Dendritic cell treated with granulocyte-macrophage colony-stimulating factor and Interleukin-4, amounts not matched to agents 40 ng/mL and 50 ng/mL, for 4 days (primary cell): ENCODE data around the gene IMMP2L.
"Not testable (repeated sequence)": the region's sequence is repeated elsewhere in the genome, so short reads cannot be mapped to it uniquely, and the experiment has no call there.

ENCODE experiments used
- H3K27ac Mint-ChIP-seq: one replicate; pipeline ENCODE4 v1.8.0; 2022; ENCODE audit warnings: mild to moderate bottlenecking, mixed read lengths
- H3K27me3 Mint-ChIP-seq: one replicate; pipeline ENCODE4 v1.8.0; 2022; ENCODE audit warnings: mild to moderate bottlenecking, mixed read lengths
- H3K36me3 Mint-ChIP-seq: one replicate; pipeline ENCODE4 v1.8.0; 2022; ENCODE audit warnings: low read depth, mixed read lengths
- H3K4me1 Mint-ChIP-seq: one replicate; pipeline ENCODE4 v1.8.0; 2022; ENCODE audit warnings: low read depth, mixed read lengths
- H3K4me3 Mint-ChIP-seq: one replicate; pipeline ENCODE4 v1.8.0; 2022; ENCODE audit warnings: mild to moderate bottlenecking, moderate library complexity, mixed read lengths
- H3K9me3 Mint-ChIP-seq: one replicate; pipeline ENCODE4 v1.8.0; 2022; ENCODE audit warnings: mixed read lengths
- intact Hi-C: fragments of 100-400 bp; cut with micrococcal nuclease; formaldehyde crosslinking; loops from one replicate; pipeline ENCODE4 v1.15.0; 2022

The IMMP2L gene

DNA sequence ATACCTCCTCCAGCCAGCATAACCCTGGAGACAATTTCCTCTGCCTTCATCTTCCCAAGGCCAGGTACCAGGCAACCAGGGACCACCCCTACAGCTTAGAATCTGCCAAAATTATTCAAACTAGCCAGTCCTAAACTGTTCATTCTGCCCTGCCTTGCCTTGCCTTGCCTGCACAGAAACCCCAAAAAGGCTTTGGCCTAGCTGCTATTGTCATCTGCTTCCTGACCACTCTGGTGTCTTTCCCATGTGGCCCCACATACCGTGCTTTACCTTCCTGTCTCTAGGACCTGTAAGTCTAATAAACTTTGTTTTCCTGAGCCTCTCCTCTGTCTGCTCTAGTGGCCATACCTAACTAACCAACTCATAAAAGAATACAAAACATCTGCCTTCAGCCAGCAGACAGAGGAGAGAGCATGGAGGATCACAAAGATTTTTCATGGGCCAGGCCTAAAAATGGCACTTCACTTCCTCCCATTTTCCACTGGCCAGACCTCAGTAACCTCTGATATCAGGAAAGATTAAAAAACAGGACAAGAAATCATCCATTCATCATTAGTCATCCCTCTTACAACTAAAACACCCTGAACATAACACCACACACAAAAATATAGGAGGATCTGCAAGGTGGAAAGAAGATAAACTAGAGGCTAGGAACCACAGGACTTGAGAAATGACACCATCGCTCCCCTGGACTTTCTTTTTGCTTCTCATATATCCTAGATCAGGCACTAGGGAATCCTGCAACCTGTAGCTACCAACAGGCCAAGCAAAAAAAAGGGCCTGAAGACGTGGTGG lies 51.5 kb downstream of the IMMP2L start:
- Mint-ChIP-seq H3K36me3 (no peaks in the 10 kb centered on the region), H3K27me3 (no peaks in the 10 kb centered on the region), H3K4me3 (no peak overlapping the region), H3K27ac (no peak overlapping the region), H3K9me3 (no peaks in the 10 kb centered on the region), H3K4me1 (no peaks in the 10 kb centered on the region)
- intact Hi-C loops: no loop called here

DNA sequence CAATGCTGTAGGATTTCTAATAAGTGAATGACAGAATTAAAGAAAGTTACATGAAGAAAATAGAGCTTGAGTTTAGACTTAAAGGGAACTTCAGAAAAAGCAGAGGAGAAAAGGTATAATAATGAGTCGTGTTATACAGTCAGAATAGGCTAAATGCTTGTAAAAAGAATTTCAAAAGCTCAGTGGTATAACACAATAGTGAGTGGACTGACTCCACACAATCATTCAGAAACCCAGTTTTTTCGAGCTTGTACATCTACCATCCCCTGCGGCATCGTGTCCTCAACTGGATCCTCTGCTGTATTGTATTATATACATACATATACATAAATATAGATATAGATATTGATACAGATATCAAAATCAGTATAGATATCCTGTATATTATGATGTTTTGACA lies 52.2 kb downstream of the IMMP2L start:
- intact Hi-C loops: no loop called here
- no peaks in the 10 kb centered on the region for H3K36me3 Mint-ChIP-seq
- H3K9me3 Mint-ChIP-seq: no peaks in the 10 kb centered on the region
- H3K27me3 Mint-ChIP-seq: no peaks in the 10 kb centered on the region
- no peak overlapping the region for H3K4me3 Mint-ChIP-seq
- H3K4me1 Mint-ChIP-seq: no peaks in the 10 kb centered on the region
- H3K27ac Mint-ChIP-seq: no peak overlapping the region

GRCh38 chr7:111509288-111509687 lies 53.0 kb downstream of the IMMP2L start:
- Mint-ChIP-seq H3K9me3 (no peaks in the 10 kb centered on the region), H3K4me1 (no peaks in the 10 kb centered on the region), H3K36me3 (no peaks in the 10 kb centered on the region), H3K27me3 (no peaks in the 10 kb centered on the region), H3K4me3 (no peak overlapping the region), H3K27ac (no peak overlapping the region)
- intact Hi-C loops: no loop called here

GRCh38 chr7:111508387-111508786 lies 53.9 kb downstream of the IMMP2L start:
- Mint-ChIP-seq H3K4me3 (no peak overlapping the region), H3K4me1 (no peaks in the 10 kb centered on the region), H3K9me3 (no peaks in the 10 kb centered on the region), H3K36me3 (no peaks in the 10 kb centered on the region), H3K27ac (no peak overlapping the region), H3K27me3 (no peaks in the 10 kb centered on the region)
- intact Hi-C loops: no loop called here

GRCh38 chr7:111505422-111505821 lies 56.9 kb downstream of the IMMP2L start:
- H3K27me3 Mint-ChIP-seq, intact Hi-C loops: not testable (repeated sequence)
- H3K9me3 Mint-ChIP-seq: peaks cover 18% of the 10 kb centered on the region

DNA sequence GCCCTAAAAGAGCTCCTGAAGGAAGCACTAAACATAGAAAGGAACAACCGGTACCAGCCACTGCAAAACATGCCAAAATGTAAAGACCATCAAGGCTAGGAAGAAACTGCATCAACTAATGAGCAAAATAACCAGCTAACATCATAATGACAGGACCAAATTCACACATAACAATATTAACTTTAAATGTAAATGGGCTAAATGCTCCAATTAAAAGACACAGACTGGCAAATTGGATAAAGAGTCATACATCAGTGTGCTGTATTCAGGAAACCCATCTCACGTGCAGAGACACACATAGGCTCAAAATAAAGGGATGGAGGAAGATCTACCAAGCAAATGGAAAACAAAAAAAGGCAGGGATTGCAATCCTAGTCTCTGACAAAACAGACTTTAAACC lies 60.5 kb downstream of the IMMP2L start:
- H3K4me3 Mint-ChIP-seq, H3K27me3 Mint-ChIP-seq, H3K4me1 Mint-ChIP-seq, intact Hi-C loops, H3K36me3 Mint-ChIP-seq, H3K27ac Mint-ChIP-seq: not testable (repeated sequence)
- peaks cover 26% of the 10 kb centered on the region for H3K9me3 Mint-ChIP-seq

More at GRCh38 chr7:111505422-111505821, 56.9 kb downstream of the IMMP2L start:
- H3K4me3 Mint-ChIP-seq, H3K27ac Mint-ChIP-seq, H3K4me1 Mint-ChIP-seq, H3K36me3 Mint-ChIP-seq: not testable (repeated sequence)

GRCh38 chr7:111499027-111499426 lies 63.3 kb downstream of the IMMP2L start:
- Mint-ChIP-seq H3K4me1 (no peaks in the 10 kb centered on the region), H3K27me3 (no peaks in the 10 kb centered on the region), H3K36me3 (no peaks in the 10 kb centered on the region), H3K4me3 (no peak overlapping the region), H3K27ac (no peak overlapping the region), H3K9me3 (peaks cover 26% of the 10 kb centered on the region)
- intact Hi-C loops: no loop called here

DNA sequence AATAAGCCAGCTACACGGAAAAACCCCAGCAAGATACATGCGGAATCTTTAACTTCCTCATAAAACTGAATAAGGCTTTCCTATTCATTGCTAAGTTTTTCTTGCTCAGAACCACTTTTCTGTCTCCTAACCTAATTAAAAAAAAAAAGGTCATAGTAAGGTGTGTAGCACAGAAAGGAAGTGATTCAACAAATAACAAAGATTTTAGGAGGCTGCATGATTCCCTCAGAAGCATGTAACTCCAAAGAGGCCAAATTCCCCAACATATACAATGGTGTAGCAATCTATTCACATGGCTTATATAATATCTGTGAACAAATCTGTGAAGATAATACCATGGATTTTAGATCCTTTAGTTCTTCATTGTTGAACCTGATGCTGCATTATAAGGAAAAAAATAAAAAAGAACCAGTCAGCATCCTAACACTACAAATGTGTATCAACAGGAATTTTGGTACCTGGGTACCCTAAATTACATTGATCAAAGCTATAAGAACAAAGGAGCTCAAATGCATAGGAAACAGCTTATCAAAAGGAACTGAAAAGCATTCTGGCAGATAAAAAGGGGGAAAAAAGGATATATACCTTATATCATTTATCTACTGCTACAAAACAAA lies 63.8 kb downstream of the IMMP2L start:
- intact Hi-C loops: no loop called here
- Mint-ChIP-seq H3K4me1 (no peaks in the 10 kb centered on the region), H3K9me3 (peaks cover 26% of the 10 kb centered on the region)

DNA sequence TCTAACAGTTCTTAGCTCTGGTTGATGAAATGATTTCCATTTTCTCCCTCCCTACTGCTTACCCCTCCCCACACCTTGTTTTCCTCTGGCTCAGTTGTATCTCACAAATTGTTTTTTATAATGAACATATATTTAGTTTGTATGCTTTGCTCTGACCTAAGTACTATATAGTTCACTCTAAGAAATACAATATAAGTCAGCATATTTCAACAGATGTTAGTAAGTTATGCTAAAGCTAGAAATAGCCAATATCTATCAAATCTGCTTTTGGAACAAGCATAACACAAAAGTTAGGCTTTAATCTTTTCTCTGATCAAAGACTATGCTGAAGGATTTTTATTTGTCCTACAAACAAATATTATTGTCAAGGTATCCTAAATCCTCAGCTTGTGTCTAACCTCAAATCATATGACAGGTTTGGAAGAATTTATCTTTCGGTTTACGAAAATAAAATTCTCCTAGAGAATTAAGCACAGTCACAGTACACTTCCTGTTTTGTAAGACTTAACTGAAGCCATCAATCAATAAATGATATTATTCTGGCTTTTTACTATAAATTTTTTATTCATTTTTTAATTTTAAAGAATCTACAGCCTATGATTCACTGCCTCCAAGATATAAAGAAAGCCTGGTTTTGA lies 67.0 kb downstream of the IMMP2L start:
- H3K4me3 Mint-ChIP-seq: no peak overlapping the region
- intact Hi-C loops: no loop called here

More for the DNA sequence above, 63.8 kb downstream of the IMMP2L start:
- H3K4me3 Mint-ChIP-seq: no peak overlapping the region
- no peak overlapping the region for H3K27ac Mint-ChIP-seq
- no peaks in the 10 kb centered on the region for H3K27me3 Mint-ChIP-seq
- no peaks in the 10 kb centered on the region for H3K36me3 Mint-ChIP-seq

DNA sequence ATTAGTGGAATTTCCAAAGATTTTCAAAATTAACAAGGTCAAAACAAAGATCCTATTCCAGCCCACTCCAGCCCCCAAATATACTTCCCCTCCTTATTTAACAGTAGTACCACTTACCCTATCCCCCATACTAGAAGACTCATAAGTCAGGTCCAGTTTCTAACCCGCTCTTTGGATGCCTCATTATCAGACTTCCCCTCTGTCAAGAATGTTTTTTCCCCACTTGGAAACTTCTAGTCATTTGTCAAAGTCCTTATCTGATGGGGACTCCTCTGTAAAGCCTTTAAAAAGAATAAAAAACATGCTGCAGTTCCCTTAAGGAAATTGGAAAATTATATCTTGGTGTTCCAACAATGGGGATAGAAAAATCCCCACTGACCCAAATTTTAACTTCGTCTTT lies 70.1 kb downstream of the IMMP2L start:
- no peaks in the 10 kb centered on the region for H3K9me3 Mint-ChIP-seq
- intact Hi-C loops: no loop called here
- H3K27ac Mint-ChIP-seq: no peak overlapping the region
- no peak overlapping the region for H3K4me3 Mint-ChIP-seq
- no peaks in the 10 kb centered on the region for H3K4me1 Mint-ChIP-seq
- no peaks in the 10 kb centered on the region for H3K36me3 Mint-ChIP-seq
- H3K27me3 Mint-ChIP-seq: no peaks in the 10 kb centered on the region

More for the DNA sequence above, 67.0 kb downstream of the IMMP2L start:
- Mint-ChIP-seq H3K27me3 (no peaks in the 10 kb centered on the region), H3K27ac (no peak overlapping the region), H3K36me3 (no peaks in the 10 kb centered on the region), H3K4me1 (no peaks in the 10 kb centered on the region), H3K9me3 (peaks cover 7% of the 10 kb centered on the region)

DNA sequence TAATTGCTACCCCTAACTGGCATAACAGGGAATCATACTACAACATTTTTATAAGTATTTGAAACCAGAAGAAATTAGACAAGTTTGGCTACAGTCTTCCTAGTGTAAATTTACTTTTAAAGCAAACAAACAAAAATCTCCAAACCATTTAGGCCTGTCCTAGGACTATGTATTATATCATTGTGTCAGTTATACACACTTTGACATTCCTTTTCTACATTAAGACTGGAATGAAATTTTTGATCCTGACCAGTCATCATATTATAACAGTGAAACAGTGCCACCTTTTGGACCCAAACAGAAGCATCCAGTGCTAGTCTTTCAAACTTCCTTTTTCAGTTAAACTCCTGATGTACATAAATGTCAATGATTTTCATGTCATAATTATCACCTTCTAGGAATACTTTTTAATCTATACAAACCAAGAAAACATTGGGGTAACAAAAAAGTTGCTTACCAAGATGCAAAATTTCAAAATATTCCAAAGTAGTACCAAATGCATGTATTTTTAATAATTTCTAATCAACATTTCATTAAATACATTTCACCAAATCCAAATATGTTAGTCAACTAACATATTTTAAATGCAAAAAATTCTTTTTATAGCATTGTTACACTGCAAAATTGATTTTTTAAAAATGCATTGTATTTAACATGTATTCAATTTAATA lies 75.7 kb downstream of the IMMP2L start:
- Mint-ChIP-seq H3K4me3 (no peak overlapping the region), H3K36me3 (no peaks in the 10 kb centered on the region), H3K4me1 (no peaks in the 10 kb centered on the region), H3K9me3 (no peaks in the 10 kb centered on the region), H3K27me3 (no peaks in the 10 kb centered on the region), H3K27ac (no peak overlapping the region)
- intact Hi-C loops: loop anchor here (1.0 to 5.0 kb wide), 2 partner anchors 174 to 396 kb away; no protein-coding TSS in a partner anchor

- Mint-ChIP-seq H3K27me3 (no peaks in the 10 kb centered on the region), H3K4me1 (no peaks in the 10 kb centered on the region), H3K27ac (no peak overlapping the region), H3K9me3 (no peaks in the 10 kb centered on the region), H3K4me3 (no peak overlapping the region), H3K36me3 (no peaks in the 10 kb centered on the region)
- intact Hi-C loops: loop anchor here (1.0 to 5.0 kb wide), 2 partner anchors 174 to 396 kb away; no protein-coding TSS in a partner anchor
Measured at GRCh38 chr7:111485701-111486380, 76.5 kb downstream of the IMMP2L start.

- Mint-ChIP-seq H3K27me3 (no peaks in the 10 kb centered on the region), H3K36me3 (no peaks in the 10 kb centered on the region), H3K27ac (no peak overlapping the region), H3K4me1 (no peaks in the 10 kb centered on the region), H3K9me3 (no peaks in the 10 kb centered on the region), H3K4me3 (no peak overlapping the region)
- intact Hi-C loops: no loop called here
Measured at GRCh38 chr7:111483078-111483477, 79.2 kb downstream of the IMMP2L start.
